Endothelial cell of umbilical vein (primary cell): ENCODE results near the gene VDAC2. TPM values are rescaled to one million over a fixed set of nuclear protein-coding genes. Genes with fewer than 3 reads are reported as not detected.

Experiments used
- BruUV-seq: library from RNA; stranded (reverse); fragments of 400-500 nt; replicated peaks from 2 replicates; lab custom pipeline; 2021; lab: Mats Ljungman, UMichigan
- CTCF ChIA-PET: fragments of 300-600, 350-600 bp; sonication (Branson Sonifier 250); formaldehyde crosslinking; loops from one replicate; lab custom pipeline; 2021; ENCODE audit warnings: antibody characterized with exemption, inconsistent platforms; lab: Charles Lee
- POLR2A ChIA-PET: fragments of 300-600, 350-600 bp; sonication (Branson Sonifier 250); formaldehyde crosslinking; loops from one replicate; lab custom pipeline; 2021; ENCODE audit warnings: antibody characterized with exemption, inconsistent platforms; lab: Charles Lee
- DNase-seq: peaks from one replicate; pipeline ENCODE4 v3.0.0-alpha.2; 2011; ENCODE audit warnings: low read depth, low spot score
- FAIRE-seq: peaks from 2 replicates; lab custom pipeline; 2011; peaks lifted over from hg19 to GRCh38; lab: Jason Lieb, UNC
- H2AFZ ChIP-seq: 2 replicates; pipeline ENCODE4 v1.6.0; 2012; ENCODE audit warnings: low read depth, low read length, control low read depth, inconsistent platforms
- H3K27ac ChIP-seq: 2 replicates; pipeline ENCODE4 v1.5.1; 2011; ENCODE audit warnings: low read depth, mild to moderate bottlenecking, control low read depth, low read length, moderate library complexity; ENCODE audit not compliant: insufficient read depth
- H3K27me3 ChIP-seq, 2 experiments: 2 replicates each; pipeline versions ENCODE4 v1.6.0 to v1.6.1; 2011; ENCODE audit warnings: low read length in 2 of 2, mixed read lengths in 1 of 2; ENCODE audit not compliant: control insufficient read depth in 2 of 2, insufficient read depth in 2 of 2
- H3K36me3 ChIP-seq, 2 experiments: 2 replicates in 1 of 2; 3 replicates in 1 of 2; pipeline ENCODE4 v1.5.1; 2011; ENCODE audit warnings: low read length in 2 of 2, mild to moderate bottlenecking in 1 of 2, moderate library complexity in 1 of 2; ENCODE audit not compliant: control insufficient read depth in 2 of 2, insufficient read depth in 2 of 2; ENCODE audit errors: extremely low read depth in 1 of 2
- H3K4me1 ChIP-seq: 3 replicates; pipeline ENCODE4 v1.5.1; 2011; ENCODE audit warnings: mild to moderate bottlenecking, low read length; ENCODE audit not compliant: control insufficient read depth, insufficient read depth; ENCODE audit errors: extremely low read depth
- H3K4me2 ChIP-seq: 2 replicates; pipeline ENCODE4 v1.6.1; 2011; ENCODE audit warnings: low read length, control low read depth, mixed read lengths; ENCODE audit not compliant: insufficient read depth
- H3K4me3 ChIP-seq, 3 experiments: fragments of 200-600 bp in 1 of 3; sonication (generic), shearing (Covaris generic) in 1 of 3; replicated peaks in 1 of 3; 2 replicates each; pipeline ENCODE4 v1.5.1; 2011 to 2016; ENCODE audit warnings: control low read depth in 3 of 3, low read length in 3 of 3, mild to moderate bottlenecking in 2 of 3, inconsistent platforms in 1 of 3, low read depth in 1 of 3, moderate library complexity in 1 of 3; ENCODE audit not compliant: insufficient read depth in 1 of 3
- H3K79me2 ChIP-seq: 2 replicates; pipeline ENCODE4 v1.6.0; 2012; ENCODE audit warnings: low read length, inconsistent platforms; ENCODE audit not compliant: control insufficient read depth, insufficient read depth
- H3K9ac ChIP-seq: replicated peaks from 2 replicates; pipeline ENCODE3; 2011; ENCODE audit warnings: low read length, control low read depth; ENCODE audit not compliant: insufficient read depth; ENCODE audit errors: extremely low read depth
- H3K9me1 ChIP-seq: replicated peaks from 3 replicates; pipeline ENCODE4 v1.6.0; 2011; ENCODE audit warnings: mild to moderate bottlenecking, low read length; ENCODE audit not compliant: control insufficient read depth, insufficient read depth; ENCODE audit errors: extremely low read depth
- H3K9me3 ChIP-seq: replicated peaks from 2 replicates; pipeline ENCODE4 v1.5.1; 2012; ENCODE audit warnings: low read length, inconsistent platforms; ENCODE audit not compliant: control insufficient read depth, insufficient read depth
- H4K20me1 ChIP-seq: replicated peaks from 2 replicates; pipeline ENCODE3; 2011; ENCODE audit warnings: mild to moderate bottlenecking, low read length; ENCODE audit not compliant: control insufficient read depth, insufficient read depth; ENCODE audit errors: extremely low read depth
- FOS ChIP-seq: IDR thresholded peaks from 2 replicates; pipeline ENCODE4 v1.6.1; 2011; ENCODE audit warnings: mild to moderate bottlenecking, low read length, moderate library complexity, borderline replicate concordance; ENCODE audit not compliant: insufficient read depth
- GATA2 ChIP-seq: IDR thresholded peaks from 2 replicates; pipeline ENCODE4 v1.7.0; 2011; ENCODE audit warnings: low read depth, mild to moderate bottlenecking, moderate library complexity, mixed read lengths, low read length; ENCODE audit not compliant: insufficient read length, insufficient read depth
- JUN ChIP-seq: IDR thresholded peaks from 2 replicates; pipeline ENCODE4 v1.6.1; 2011; ENCODE audit warnings: borderline replicate concordance, low read depth; ENCODE audit not compliant: insufficient read length, insufficient read depth
- MYC ChIP-seq: IDR thresholded peaks from one replicate; pipeline ENCODE4 v1.6.1; 2011; ENCODE audit warnings: mild to moderate bottlenecking, low read depth, low read length
- POLR2AphosphoS5 ChIP-seq: IDR thresholded peaks from 2 replicates; pipeline ENCODE4 v1.6.1; 2012; ENCODE audit warnings: low read depth, mild to moderate bottlenecking, control low read depth, low read length, moderate library complexity; ENCODE audit not compliant: insufficient read depth
- dilution Hi-C: fragments of 300-500 bp; cut with MboI; formaldehyde crosslinking; loops from one replicate; pipeline ENCODE4 v1.15.0; 2019; ENCODE audit warnings: low sequenced_read_pairs; ENCODE audit not compliant: extremely low pct_ligation_motif_present
- intact Hi-C: fragments of 100-400 bp; cut with micrococcal nuclease; formaldehyde crosslinking; loops from one replicate; pipeline ENCODE4 v1.10.0; 2022
- polyA plus RNA-seq, 4 experiments: library from polyadenylated mRNA; depleted of rRNA in 3 of 4; stranded (reverse) in 3 of 4; unstranded in 1 of 4; fragments of >200 nt; gene quantifications; 2 replicates each; pipeline versions ENCODE4 v1.2.1 to v1.2.3, GENCODE V29; 2011 to 2012; ENCODE audit warnings: missing spikeins in 1 of 4
- total RNA-seq: library from RNA; stranded (reverse); gene quantifications from 2 replicates; pipeline ENCODE4 v1.2.3, GENCODE V29; 2021
- TF ChIP-seq, protein P1 (sequence below): IDR thresholded peaks from 2 replicates; pipeline ENCODE4 v1.6.1; 2011; ENCODE audit not compliant: insufficient read depth, insufficient read length
- TF ChIP-seq, protein P2 (sequence below), 2 donors: IDR thresholded peaks; 1 replicate in 1 of 2; 2 replicates in 1 of 2; pipeline ENCODE4 v1.5.1; 2011; ENCODE audit warnings: low read length in 2 of 2, mild to moderate bottlenecking in 2 of 2, moderate library complexity in 2 of 2, control low read depth in 1 of 2, inconsistent platforms in 1 of 2, low read depth in 1 of 2; ENCODE audit not compliant: insufficient read depth in 1 of 2; ENCODE audit errors: extremely low read depth in 1 of 2

Gene VDAC2
- total and polyA plus RNA-seq, 2 donors (not counting 3 experiments of a cell fraction or from before 2014, with no cell fraction given), result 89.3 to 222 TPM

DNA sequence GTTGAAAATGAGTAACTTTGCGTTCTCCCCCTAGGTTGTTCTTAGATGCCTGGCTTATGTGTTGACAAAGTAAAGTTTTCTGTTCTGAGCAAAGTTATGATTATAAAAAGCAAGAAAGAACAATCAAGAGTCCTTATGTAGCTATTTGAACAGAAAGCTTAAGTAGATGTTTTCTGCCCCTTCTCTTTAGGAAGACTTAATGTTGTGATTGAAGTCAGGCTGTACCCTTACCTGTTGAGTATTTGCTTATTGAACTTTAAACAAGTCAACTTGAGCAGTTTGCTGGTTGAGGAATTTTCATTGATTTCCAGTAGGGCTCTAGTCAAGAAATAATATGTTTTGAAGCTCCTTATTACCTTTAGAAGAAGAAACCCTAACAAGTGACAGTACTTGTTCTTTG is 33.9 kb upstream of the VDAC2 start:
- H4K20me1 ChIP-seq, result no peaks in the 10 kb centered on the region
- H3K4me1 ChIP-seq, result peaks cover 15% of the 10 kb centered on the region
- no peak overlapping the region for H2AFZ ChIP-seq
- H3K9me1 ChIP-seq, result no peaks in the 10 kb centered on the region
- no peaks in the 10 kb centered on the region for H3K79me2 ChIP-seq
- no peak overlapping the region for H3K27ac ChIP-seq
- ChIA-PET CTCF (interaction anchor here (1.3 to 3.3 kb wide), 2 partner anchors 11 to 54 kb away, joined by 4 to 23 read pairs; no protein-coding TSS in a partner anchor), POLR2A (no interaction called here)
- intact Hi-C loops, result no loop called here
- TF ChIP-seq FOS (no peak), GATA2 (no peak), MYC (no peak), JUN (no peak), POLR2AphosphoS5 (no peak)
- TF ChIP-seq, protein P1, sequence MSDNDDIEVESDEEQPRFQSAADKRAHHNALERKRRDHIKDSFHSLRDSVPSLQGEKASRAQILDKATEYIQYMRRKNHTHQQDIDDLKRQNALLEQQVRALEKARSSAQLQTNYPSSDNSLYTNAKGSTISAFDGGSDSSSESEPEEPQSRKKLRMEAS, result no peak
- TF ChIP-seq, protein P2, sequence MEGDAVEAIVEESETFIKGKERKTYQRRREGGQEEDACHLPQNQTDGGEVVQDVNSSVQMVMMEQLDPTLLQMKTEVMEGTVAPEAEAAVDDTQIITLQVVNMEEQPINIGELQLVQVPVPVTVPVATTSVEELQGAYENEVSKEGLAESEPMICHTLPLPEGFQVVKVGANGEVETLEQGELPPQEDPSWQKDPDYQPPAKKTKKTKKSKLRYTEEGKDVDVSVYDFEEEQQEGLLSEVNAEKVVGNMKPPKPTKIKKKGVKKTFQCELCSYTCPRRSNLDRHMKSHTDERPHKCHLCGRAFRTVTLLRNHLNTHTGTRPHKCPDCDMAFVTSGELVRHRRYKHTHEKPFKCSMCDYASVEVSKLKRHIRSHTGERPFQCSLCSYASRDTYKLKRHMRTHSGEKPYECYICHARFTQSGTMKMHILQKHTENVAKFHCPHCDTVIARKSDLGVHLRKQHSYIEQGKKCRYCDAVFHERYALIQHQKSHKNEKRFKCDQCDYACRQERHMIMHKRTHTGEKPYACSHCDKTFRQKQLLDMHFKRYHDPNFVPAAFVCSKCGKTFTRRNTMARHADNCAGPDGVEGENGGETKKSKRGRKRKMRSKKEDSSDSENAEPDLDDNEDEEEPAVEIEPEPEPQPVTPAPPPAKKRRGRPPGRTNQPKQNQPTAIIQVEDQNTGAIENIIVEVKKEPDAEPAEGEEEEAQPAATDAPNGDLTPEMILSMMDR (IDR thresholded peaks at IDR 0.05; ENCODE audit: extremely low read depth in 1 of 2, insufficient read depth in 1 of 2, low read depth in 1 of 2, low read length in 2 of 2), result no peak
- H3K27me3 ChIP-seq, result no peaks in the 10 kb centered on the region
- FAIRE-seq (no peak), DNase-seq (no peak)
- H3K9me3 ChIP-seq, result no peaks in the 10 kb centered on the region
- BruUV-seq, result no TSS peak
- no peak overlapping the region for H3K4me2 ChIP-seq
- H3K9ac ChIP-seq, result no peak overlapping the region
- no peak overlapping the region for H3K4me3 ChIP-seq
- dilution Hi-C loops, result no loop called here
- peaks cover 0 to 2% of the 10 kb centered on the region in 2 experiments for H3K36me3 ChIP-seq
